HL-60 (cell line): ENCODE data around the gene CPAMD8.

Experiments
- GABPA ChIP-seq: IDR thresholded peaks from 2 replicates; pipeline ENCODE4 v1.6.1; 2012; ENCODE audit warnings: low read depth
- POLR2AphosphoS5 ChIP-seq: IDR thresholded peaks from 2 replicates; pipeline ENCODE4 v1.6.1; 2012; ENCODE audit warnings: low read depth
- SPI1 ChIP-seq: IDR thresholded peaks from 2 replicates; pipeline ENCODE4 v1.6.1; 2012; ENCODE audit warnings: low read depth, mild to moderate bottlenecking, borderline replicate concordance
- TF ChIP-seq, protein P1 (sequence below): IDR thresholded peaks from one replicate; pipeline ENCODE4 v1.5.1; 2011; ENCODE audit warnings: low read length, control low read depth, inconsistent platforms; ENCODE audit not compliant: insufficient read depth
- TF ChIP-seq, protein P2 (sequence below): IDR thresholded peaks from 2 replicates; pipeline ENCODE4 v1.6.1; 2012; ENCODE audit warnings: low read depth; ENCODE audit not compliant: insufficient replicate concordance

DNA sequence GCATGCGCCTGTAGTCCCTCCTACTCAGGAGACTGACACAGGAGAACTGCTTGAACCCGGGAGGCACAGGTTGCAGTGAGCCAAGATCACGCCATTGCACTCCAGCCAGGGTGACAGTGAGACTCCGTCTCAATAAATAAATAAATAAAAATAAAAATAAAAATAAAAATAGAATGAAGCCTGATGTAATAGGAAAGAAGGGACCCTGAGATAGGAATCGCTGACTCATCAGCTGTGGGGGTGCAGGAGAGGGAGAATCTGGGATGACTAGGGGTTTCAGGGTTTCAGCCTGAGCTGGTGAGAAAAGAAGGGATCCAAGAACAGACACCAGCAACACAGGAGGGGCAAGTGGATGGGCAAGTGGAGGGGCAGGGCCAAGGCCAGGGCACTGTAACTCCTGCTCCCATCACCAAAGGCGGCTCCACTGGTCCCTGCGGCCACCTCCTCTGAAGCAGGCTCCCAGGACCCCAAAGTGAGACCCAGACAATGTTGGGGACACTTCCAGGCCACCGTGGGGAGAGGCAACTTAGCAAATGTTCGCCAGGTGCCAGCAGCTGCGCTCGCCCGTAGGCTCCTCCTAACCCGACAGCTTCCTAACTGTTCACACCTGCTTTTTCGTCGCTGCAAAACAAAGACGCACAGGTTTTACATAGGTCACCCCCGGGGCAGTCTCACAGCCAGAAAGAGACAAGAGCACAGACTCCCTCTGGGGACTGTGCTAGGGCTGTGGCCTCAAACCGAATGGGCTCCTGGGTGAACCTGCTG is 47.4 kb upstream of the CPAMD8 start:
- TF ChIP-seq GABPA (no peak), POLR2AphosphoS5 (no peak), SPI1 (no peak)
- TF ChIP-seq, protein P1, sequence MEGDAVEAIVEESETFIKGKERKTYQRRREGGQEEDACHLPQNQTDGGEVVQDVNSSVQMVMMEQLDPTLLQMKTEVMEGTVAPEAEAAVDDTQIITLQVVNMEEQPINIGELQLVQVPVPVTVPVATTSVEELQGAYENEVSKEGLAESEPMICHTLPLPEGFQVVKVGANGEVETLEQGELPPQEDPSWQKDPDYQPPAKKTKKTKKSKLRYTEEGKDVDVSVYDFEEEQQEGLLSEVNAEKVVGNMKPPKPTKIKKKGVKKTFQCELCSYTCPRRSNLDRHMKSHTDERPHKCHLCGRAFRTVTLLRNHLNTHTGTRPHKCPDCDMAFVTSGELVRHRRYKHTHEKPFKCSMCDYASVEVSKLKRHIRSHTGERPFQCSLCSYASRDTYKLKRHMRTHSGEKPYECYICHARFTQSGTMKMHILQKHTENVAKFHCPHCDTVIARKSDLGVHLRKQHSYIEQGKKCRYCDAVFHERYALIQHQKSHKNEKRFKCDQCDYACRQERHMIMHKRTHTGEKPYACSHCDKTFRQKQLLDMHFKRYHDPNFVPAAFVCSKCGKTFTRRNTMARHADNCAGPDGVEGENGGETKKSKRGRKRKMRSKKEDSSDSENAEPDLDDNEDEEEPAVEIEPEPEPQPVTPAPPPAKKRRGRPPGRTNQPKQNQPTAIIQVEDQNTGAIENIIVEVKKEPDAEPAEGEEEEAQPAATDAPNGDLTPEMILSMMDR: no peak
- TF ChIP-seq, protein P2, sequence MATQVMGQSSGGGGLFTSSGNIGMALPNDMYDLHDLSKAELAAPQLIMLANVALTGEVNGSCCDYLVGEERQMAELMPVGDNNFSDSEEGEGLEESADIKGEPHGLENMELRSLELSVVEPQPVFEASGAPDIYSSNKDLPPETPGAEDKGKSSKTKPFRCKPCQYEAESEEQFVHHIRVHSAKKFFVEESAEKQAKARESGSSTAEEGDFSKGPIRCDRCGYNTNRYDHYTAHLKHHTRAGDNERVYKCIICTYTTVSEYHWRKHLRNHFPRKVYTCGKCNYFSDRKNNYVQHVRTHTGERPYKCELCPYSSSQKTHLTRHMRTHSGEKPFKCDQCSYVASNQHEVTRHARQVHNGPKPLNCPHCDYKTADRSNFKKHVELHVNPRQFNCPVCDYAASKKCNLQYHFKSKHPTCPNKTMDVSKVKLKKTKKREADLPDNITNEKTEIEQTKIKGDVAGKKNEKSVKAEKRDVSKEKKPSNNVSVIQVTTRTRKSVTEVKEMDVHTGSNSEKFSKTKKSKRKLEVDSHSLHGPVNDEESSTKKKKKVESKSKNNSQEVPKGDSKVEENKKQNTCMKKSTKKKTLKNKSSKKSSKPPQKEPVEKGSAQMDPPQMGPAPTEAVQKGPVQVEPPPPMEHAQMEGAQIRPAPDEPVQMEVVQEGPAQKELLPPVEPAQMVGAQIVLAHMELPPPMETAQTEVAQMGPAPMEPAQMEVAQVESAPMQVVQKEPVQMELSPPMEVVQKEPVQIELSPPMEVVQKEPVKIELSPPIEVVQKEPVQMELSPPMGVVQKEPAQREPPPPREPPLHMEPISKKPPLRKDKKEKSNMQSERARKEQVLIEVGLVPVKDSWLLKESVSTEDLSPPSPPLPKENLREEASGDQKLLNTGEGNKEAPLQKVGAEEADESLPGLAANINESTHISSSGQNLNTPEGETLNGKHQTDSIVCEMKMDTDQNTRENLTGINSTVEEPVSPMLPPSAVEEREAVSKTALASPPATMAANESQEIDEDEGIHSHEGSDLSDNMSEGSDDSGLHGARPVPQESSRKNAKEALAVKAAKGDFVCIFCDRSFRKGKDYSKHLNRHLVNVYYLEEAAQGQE: no peak
